GM23248 (cell line): Measurements from ENCODE around the gene PGBD5. TPM values are rescaled to one million over a fixed set of nuclear protein-coding genes. Genes with fewer than 3 reads are reported as not detected.

Experiments used
- DNase-seq: peaks from one replicate; pipeline ENCODE4 v3.0.0-alpha.2; 2015
- H2AFZ ChIP-seq: fragments of 200-600 bp; sonication (generic); 2 replicates; pipeline ENCODE4 v1.6.1; 2016; ENCODE audit warnings: antibody characterized with exemption
- H3F3A ChIP-seq: fragments of 200-600 bp; sonication (generic); 2 replicates; pipeline ENCODE4 v1.6.1; 2016; ENCODE audit warnings: mild to moderate bottlenecking, antibody characterized with exemption, mixed run types; ENCODE audit not compliant: insufficient read depth
- H3K27ac ChIP-seq: fragments of 200-600 bp; sonication (generic); 2 replicates; pipeline ENCODE4 v1.5.1; 2016; ENCODE audit warnings: mild to moderate bottlenecking
- H3K27me3 ChIP-seq: fragments of 200-600 bp; sonication (generic); replicated peaks from 2 replicates; pipeline ENCODE4 v1.6.1; 2016; ENCODE audit warnings: mild to moderate bottlenecking; ENCODE audit not compliant: insufficient read depth
- H3K36me3 ChIP-seq: fragments of 200-600 bp; sonication (generic); 2 replicates; pipeline ENCODE4 v1.6.1; 2016; ENCODE audit warnings: low read depth, mild to moderate bottlenecking
- H3K4me1 ChIP-seq: fragments of 200-600 bp; sonication (generic); 2 replicates; pipeline ENCODE4 v1.6.1; 2016; ENCODE audit warnings: mild to moderate bottlenecking; ENCODE audit not compliant: insufficient read depth
- H3K4me2 ChIP-seq: fragments of 200-600 bp; sonication (generic); one replicate; pipeline ENCODE4 v1.6.1; 2016; ENCODE audit warnings: mild to moderate bottlenecking; ENCODE audit not compliant: unreplicated experiment
- H3K4me3 ChIP-seq: fragments of 200-600 bp; sonication (generic); 2 replicates; pipeline ENCODE4 v1.5.1; 2016; ENCODE audit warnings: mild to moderate bottlenecking
- H3K79me2 ChIP-seq: fragments of 200-600 bp; sonication (generic); 2 replicates; pipeline ENCODE4 v1.6.1; 2016; ENCODE audit warnings: mild to moderate bottlenecking; ENCODE audit not compliant: insufficient read depth
- H3K9ac ChIP-seq: fragments of 200-600 bp; sonication (generic); 2 replicates; pipeline ENCODE4 v1.6.1; 2016; ENCODE audit warnings: mild to moderate bottlenecking
- H3K9me2 ChIP-seq: fragments of 200-600 bp; sonication (generic); 2 replicates; pipeline ENCODE4 v1.6.1; 2016; ENCODE audit warnings: mixed run types, mild to moderate bottlenecking, moderate library complexity; ENCODE audit not compliant: insufficient read depth
- H3K9me3 ChIP-seq: fragments of 200-600 bp; sonication (generic); one replicate; pipeline ENCODE4 v1.6.1; 2017; ENCODE audit warnings: low read depth
- H4K20me1 ChIP-seq: fragments of 200-600 bp; sonication (generic); 2 replicates; pipeline ENCODE4 v1.6.0; 2016; ENCODE audit not compliant: insufficient read depth
- EZH2 ChIP-seq: fragments of 200-600 bp; sonication (generic); IDR thresholded peaks from 2 replicates; pipeline ENCODE4 v1.6.1; 2018; ENCODE audit warnings: antibody characterized with exemption, mild to moderate bottlenecking; ENCODE audit not compliant: insufficient read depth, poor library complexity, severe bottlenecking
- EZH2phosphoT487 ChIP-seq: fragments of 200-600 bp; sonication (generic); IDR thresholded peaks from 2 replicates; pipeline ENCODE4 v1.6.1; 2018; ENCODE audit warnings: antibody characterized with exemption, moderate library complexity, mild to moderate bottlenecking, low read depth; ENCODE audit not compliant: insufficient read depth
- WGBS, 2 experiments: methylation state at CpG; one replicate each; pipeline ENCODE4 v1.1.6; 2015 to 2017; ENCODE audit warnings: low lambda C conversion rate in 2 of 2, low coverage in 1 of 2; ENCODE audit errors: missing lambda C conversion rate in 2 of 2; 5-methylcytosine and 5-hydroxymethylcytosine counted together
- in situ Hi-C: fragments of 300-500 bp; cut with MboI; formaldehyde crosslinking; loops from 2 replicates; pipeline ENCODE4 v1.15.0; 2020
- polyA plus RNA-seq: library from polyadenylated mRNA; unstranded; fragments of >200 nt; fragmentation: Nextera tagmentation; extraction: Ambion mirVana; gene quantifications from 2 replicates; pipeline ENCODE4 v1.2.1, GENCODE V29; 2016
- total RNA-seq: library from RNA; depleted of rRNA; stranded (reverse); fragments of >200 nt; shearing (Covaris generic); gene quantifications from 2 replicates; pipeline ENCODE4 v1.2.3, GENCODE V29; 2014

The PGBD5 gene
- total and polyA plus RNA-seq, 2 experiments from 2014 or later: 0.23 to 0.32 TPM

- Histone ChIP-seq H3K4me2 (no peak overlapping the region), H3K4me1 (no peaks in the 10 kb centered on the region), H2AFZ (no peak overlapping the region), H3K27me3 (no peaks in the 10 kb centered on the region), H3K79me2 (no peaks in the 10 kb centered on the region), H3K9me2 (no peaks in the 10 kb centered on the region), H3K9ac (no peak overlapping the region), H3K36me3 (no peaks in the 10 kb centered on the region), H3K4me3 (no peak overlapping the region), H3F3A (no peaks in the 10 kb centered on the region), H3K9me3 (no peaks in the 10 kb centered on the region), H3K27ac (no peak overlapping the region), H4K20me1 (no peaks in the 10 kb centered on the region)
- in situ Hi-C loops: no loop called here
- DNase-seq: no peak
- 54 to 64% methylated on average over 5 of the region's 5 CpGs for WGBS, 2 experiments
- TF ChIP-seq EZH2phosphoT487: no peak
- no peak for TF ChIP-seq EZH2
Observed at GRCh38 chr1:230383425-230383824, 42.7 kb downstream of the PGBD5 start.

GRCh38 chr1:230382001-230382491 is 44.1 kb downstream of the PGBD5 start:
- no peak overlapping the region for H2AFZ ChIP-seq
- no peaks in the 10 kb centered on the region for H3K27me3 ChIP-seq
- H4K20me1 ChIP-seq: no peaks in the 10 kb centered on the region
- no peaks in the 10 kb centered on the region for H3F3A ChIP-seq
- no peaks in the 10 kb centered on the region for H3K4me1 ChIP-seq
- no peaks in the 10 kb centered on the region for H3K9me2 ChIP-seq
- 38 to 52% methylated on average over 7 of the region's 7 CpGs for WGBS, 2 experiments
- DNase-seq: peak; percentile 20
- H3K9me3 ChIP-seq: no peaks in the 10 kb centered on the region
- H3K9ac ChIP-seq: no peak overlapping the region
- H3K36me3 ChIP-seq: no peaks in the 10 kb centered on the region
- no peak overlapping the region for H3K4me3 ChIP-seq
- no peak overlapping the region for H3K27ac ChIP-seq
- H3K4me2 ChIP-seq: no peak overlapping the region
- H3K79me2 ChIP-seq: no peaks in the 10 kb centered on the region
- TF ChIP-seq EZH2: no peak
- TF ChIP-seq EZH2phosphoT487: no peak
- in situ Hi-C loops: no loop called here

DNA sequence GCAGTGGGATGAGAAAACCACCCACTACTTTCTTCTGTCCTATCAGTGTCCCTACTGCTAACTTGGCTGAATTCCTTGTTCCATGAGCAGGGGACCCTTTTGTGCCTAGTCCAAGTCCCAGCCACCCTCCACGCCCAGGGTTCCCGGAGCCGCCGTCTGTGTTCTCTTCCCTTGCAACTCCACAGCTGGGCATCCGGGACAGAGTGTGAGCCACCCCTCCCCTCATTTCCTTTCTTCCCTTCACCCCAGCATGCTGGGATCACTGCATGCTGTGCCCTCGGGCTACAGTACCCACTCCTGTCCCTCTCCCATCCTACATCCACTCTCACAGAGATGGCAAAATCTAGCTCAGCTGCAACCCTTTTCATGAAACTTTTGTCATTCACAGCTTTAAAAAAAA is 44.5 kb downstream of the PGBD5 start:
- in situ Hi-C loops: no loop called here
- Histone ChIP-seq H4K20me1 (no peaks in the 10 kb centered on the region), H3K27me3 (no peaks in the 10 kb centered on the region), H3K9me2 (no peaks in the 10 kb centered on the region), H3K27ac (no peak overlapping the region), H3F3A (no peaks in the 10 kb centered on the region), H3K4me1 (no peaks in the 10 kb centered on the region), H3K4me2 (no peak overlapping the region), H3K9ac (no peak overlapping the region), H3K36me3 (no peaks in the 10 kb centered on the region), H3K4me3 (no peak overlapping the region), H2AFZ (no peak overlapping the region), H3K9me3 (no peaks in the 10 kb centered on the region), H3K79me2 (no peaks in the 10 kb centered on the region)
- 21 to 26% methylated on average over 6 of the region's 6 CpGs for WGBS, 2 experiments
- TF ChIP-seq EZH2 (no peak), EZH2phosphoT487 (no peak)
- DNase-seq: no peak

DNA sequence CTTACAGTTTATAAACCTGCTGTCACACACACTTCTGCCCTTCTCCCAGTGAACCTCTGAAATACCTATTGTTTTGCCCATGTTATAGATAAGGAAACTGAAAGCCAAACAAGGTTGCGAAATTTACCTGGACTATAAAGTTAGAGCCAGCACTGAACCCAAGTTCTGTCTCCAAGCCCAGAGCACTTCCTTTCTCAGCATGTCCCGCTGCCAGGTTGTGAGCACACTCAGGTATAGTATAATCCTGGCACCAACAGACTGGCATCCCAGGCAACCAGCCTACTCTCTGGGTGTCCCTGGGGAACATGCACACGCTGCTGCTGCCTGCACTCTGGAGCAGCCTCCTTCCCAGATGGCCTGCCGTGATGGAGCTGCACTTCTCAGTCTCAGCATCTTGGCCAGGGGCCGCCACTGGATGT is 45.1 kb downstream of the PGBD5 start:
- in situ Hi-C loops: no loop called here
- WGBS, 2 experiments: 31 to 52% methylated on average over 5 of the region's 5 CpGs
- TF ChIP-seq EZH2phosphoT487 (no peak), EZH2 (no peak)
- H2AFZ ChIP-seq: no peak overlapping the region
- no peaks in the 10 kb centered on the region for H3K4me1 ChIP-seq
- H3F3A ChIP-seq: no peaks in the 10 kb centered on the region
- no peaks in the 10 kb centered on the region for H4K20me1 ChIP-seq
- no peaks in the 10 kb centered on the region for H3K36me3 ChIP-seq
- no peak overlapping the region for H3K4me3 ChIP-seq
- no peaks in the 10 kb centered on the region for H3K79me2 ChIP-seq
- no peak overlapping the region for H3K4me2 ChIP-seq
- H3K27ac ChIP-seq: no peak overlapping the region
- no peaks in the 10 kb centered on the region for H3K27me3 ChIP-seq
- H3K9me3 ChIP-seq: no peaks in the 10 kb centered on the region
- no peaks in the 10 kb centered on the region for H3K9me2 ChIP-seq
- DNase-seq: no peak
- H3K9ac ChIP-seq: no peak overlapping the region

GRCh38 chr1:230379928-230380327 is 46.2 kb downstream of the PGBD5 start:
- no peak for DNase-seq
- Histone ChIP-seq H4K20me1 (no peaks in the 10 kb centered on the region), H3K4me3 (no peak overlapping the region), H3K9ac (no peak overlapping the region), H3K9me2 (no peaks in the 10 kb centered on the region), H2AFZ (no peak overlapping the region), H3K9me3 (no peaks in the 10 kb centered on the region), H3K4me2 (no peak overlapping the region), H3F3A (no peaks in the 10 kb centered on the region), H3K36me3 (no peaks in the 10 kb centered on the region), H3K4me1 (no peaks in the 10 kb centered on the region), H3K27me3 (no peaks in the 10 kb centered on the region), H3K79me2 (no peaks in the 10 kb centered on the region), H3K27ac (no peak overlapping the region)
- in situ Hi-C loops: no loop called here
- no peak for TF ChIP-seq EZH2phosphoT487
- no peak for TF ChIP-seq EZH2
- WGBS, 2 experiments: 50 to 75% methylated on average over 1 of the region's 1 CpG
